Fibroblast of lung (primary cell): Measurements from ENCODE around the gene GUF1. TPM values are rescaled to one million over a fixed set of nuclear protein-coding genes. Genes with fewer than 3 reads are reported as not detected.

ENCODE experiments used
- DNase-seq, 2 donors: peaks; one replicate each; pipeline versions ENCODE4 v3.0.0 to v3.0.0-alpha.2; 2010; ENCODE audit warnings: low read depth in 2 of 2
- H2AFZ ChIP-seq: 2 replicates; pipeline ENCODE4 v1.5.1; 2012; ENCODE audit warnings: low read length, control low read depth, inconsistent platforms
- H3K27ac ChIP-seq: 2 replicates; pipeline ENCODE4 v1.5.1; 2011; ENCODE audit warnings: low read length, control low read depth; ENCODE audit not compliant: insufficient read depth
- H3K27me3 ChIP-seq: 2 replicates; pipeline ENCODE4 v1.5.1; 2011; ENCODE audit warnings: mild to moderate bottlenecking, low read length; ENCODE audit not compliant: control insufficient read depth, insufficient read depth
- H3K36me3 ChIP-seq: 2 replicates; pipeline ENCODE4 v1.5.1; 2011; ENCODE audit warnings: low read length; ENCODE audit not compliant: control insufficient read depth, insufficient read depth
- H3K4me1 ChIP-seq: 2 replicates; pipeline ENCODE4 v1.5.1; 2011; ENCODE audit warnings: low read length; ENCODE audit not compliant: control insufficient read depth, insufficient read depth; ENCODE audit errors: extremely low read depth
- H3K4me2 ChIP-seq: 2 replicates; pipeline ENCODE4 v1.5.1; 2011; ENCODE audit warnings: low read length, control low read depth; ENCODE audit not compliant: insufficient read depth; ENCODE audit errors: extremely low read depth
- H3K4me3 ChIP-seq, 4 experiments: fragments of 200-600 bp in 1 of 4; sonication (generic) in 1 of 4; replicated peaks in 1 of 4; 2 replicates each; pipeline ENCODE4 v1.5.1; 2011 to 2016; ENCODE audit warnings: low read length in 4 of 4, low read depth in 3 of 4, mild to moderate bottlenecking in 3 of 4, control low read depth in 2 of 4, inconsistent platforms in 1 of 4, mixed read lengths in 1 of 4; ENCODE audit not compliant: insufficient read depth in 1 of 4; ENCODE audit errors: control extremely low read depth in 1 of 4
- H3K79me2 ChIP-seq: 2 replicates; pipeline ENCODE4 v1.5.1; 2012; ENCODE audit warnings: mild to moderate bottlenecking, low read length, inconsistent platforms; ENCODE audit not compliant: control insufficient read depth, insufficient read depth
- H3K9ac ChIP-seq: 2 replicates; pipeline ENCODE4 v1.5.1; 2011; ENCODE audit warnings: mild to moderate bottlenecking, low read length, control low read depth; ENCODE audit not compliant: insufficient read depth
- H3K9me3 ChIP-seq: 2 replicates; pipeline ENCODE4 v1.5.1; 2012; ENCODE audit warnings: low read depth, low read length; ENCODE audit not compliant: control insufficient read depth, insufficient read depth
- H4K20me1 ChIP-seq: 2 replicates; pipeline ENCODE4 v1.5.1; 2011; ENCODE audit warnings: low read length; ENCODE audit not compliant: control insufficient read depth, insufficient read depth; ENCODE audit errors: extremely low read depth
- CTCF ChIP-seq, 2 donors: IDR thresholded peaks in 1 of 2; conservative IDR thresholded peaks in 1 of 2; 1 replicate in 1 of 2; 2 replicates in 1 of 2; pipeline ENCODE4 v1.5.1; 2011 to 2012; ENCODE audit warnings: low read length in 2 of 2, control low read depth in 1 of 2, inconsistent platforms in 1 of 2, low read depth in 1 of 2, mild to moderate bottlenecking in 1 of 2
- EZH2 ChIP-seq: IDR thresholded peaks from 2 replicates; pipeline ENCODE4 v1.5.1; 2012; ENCODE audit warnings: low read length, control low read depth, mild to moderate bottlenecking; ENCODE audit errors: missing control alignments
- polyA plus RNA-seq, 2 donors: library from polyadenylated mRNA; depleted of rRNA in 1 of 2; stranded (reverse) in 1 of 2; unstranded in 1 of 2; fragments of >200 nt; gene quantifications; 2 replicates each; pipeline ENCODE4 v1.2.1, GENCODE V29; 2011 to 2012; ENCODE audit warnings: missing spikeins in 1 of 2
- total RNA-seq: library from RNA; depleted of rRNA; stranded (reverse); fragments of >200 nt; gene quantifications from 2 replicates; pipeline ENCODE4 v1.2.1, GENCODE V29; 2014

Gene GUF1
- total and polyA plus RNA-seq, 2 donors (not counting 1 experiment from before 2014, with no cell fraction given) = 12.1 to 18.3 TPM

DNA sequence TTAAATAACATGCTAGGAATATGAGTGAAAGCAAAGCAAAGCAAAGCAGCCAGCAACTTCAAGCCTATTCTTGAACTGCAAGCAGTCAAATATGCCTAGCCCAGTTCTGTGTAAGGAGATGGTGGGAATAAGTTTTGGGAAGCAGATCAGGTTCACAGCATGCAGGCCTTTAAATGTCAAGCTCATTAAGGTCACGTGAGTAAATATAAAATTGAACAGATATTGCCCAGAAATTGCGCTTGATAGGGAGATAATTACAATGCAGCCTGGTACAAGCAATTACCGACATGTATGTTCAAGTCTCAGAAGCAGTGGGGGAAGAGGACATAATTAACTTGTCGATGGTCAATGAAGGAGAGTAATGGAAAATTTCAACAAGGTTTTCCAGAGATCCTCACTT lies 42.2 kb downstream of the GUF1 start:
- DNase-seq = no peak
- no peak overlapping the region for H3K9ac ChIP-seq
- H3K79me2 ChIP-seq = peaks cover 24% of the 10 kb centered on the region
- no peaks in the 10 kb centered on the region for H4K20me1 ChIP-seq
- no peak overlapping the region for H3K4me2 ChIP-seq
- no peak overlapping the region for H3K4me3 ChIP-seq
- no peak for TF ChIP-seq CTCF (conservative IDR thresholded peaks at IDR 0.05 in 1 of 2, IDR thresholded peaks at IDR 0.05 in 1 of 2; ENCODE audit: low read depth in 1 of 2, low read length in 2 of 2)
- TF ChIP-seq EZH2 = no peak
- no peaks in the 10 kb centered on the region for H3K9me3 ChIP-seq
- no peaks in the 10 kb centered on the region for H3K27me3 ChIP-seq
- no peak overlapping the region for H2AFZ ChIP-seq
- no peaks in the 10 kb centered on the region for H3K4me1 ChIP-seq
- H3K36me3 ChIP-seq = no peaks in the 10 kb centered on the region
- no peak overlapping the region for H3K27ac ChIP-seq

GRCh38 chr4:44722001-44722400 lies 43.8 kb downstream of the GUF1 start:
- Histone ChIP-seq H3K36me3 (no peaks in the 10 kb centered on the region), H3K4me3 (no peak overlapping the region), H3K9me3 (no peaks in the 10 kb centered on the region), H2AFZ (no peak overlapping the region), H4K20me1 (no peaks in the 10 kb centered on the region), H3K27ac (no peak overlapping the region), H3K4me2 (no peak overlapping the region), H3K9ac (no peak overlapping the region), H3K79me2 (peaks cover 31% of the 10 kb centered on the region), H3K4me1 (no peaks in the 10 kb centered on the region), H3K27me3 (no peaks in the 10 kb centered on the region)
- TF ChIP-seq CTCF (conservative IDR thresholded peaks at IDR 0.05 in 1 of 2, IDR thresholded peaks at IDR 0.05 in 1 of 2; ENCODE audit: low read depth in 1 of 2, low read length in 2 of 2) = no peak
- no peak for TF ChIP-seq EZH2
- no peak for DNase-seq

- Histone ChIP-seq H3K4me1 (no peaks in the 10 kb centered on the region), H3K27me3 (no peaks in the 10 kb centered on the region), H3K9me3 (no peaks in the 10 kb centered on the region), H2AFZ (peak overlapping the region; percentile 98), H3K4me3 (peak overlapping the region; percentile 67 to 94 (median 84)), H4K20me1 (no peaks in the 10 kb centered on the region), H3K27ac (peak overlapping the region; percentile 11), H3K36me3 (no peaks in the 10 kb centered on the region), H3K4me2 (peak overlapping the region; percentile 89), H3K9ac (no peak overlapping the region), H3K79me2 (peaks cover 28% of the 10 kb centered on the region)
- DNase-seq = peak; percentile 9 to 10
- TF ChIP-seq EZH2 (no peak), CTCF (conservative IDR thresholded peaks at IDR 0.05 in 1 of 2, IDR thresholded peaks at IDR 0.05 in 1 of 2; ENCODE audit: low read depth in 1 of 2, low read length in 2 of 2) (no peak)
These were observed 46.9 kb downstream of the GUF1 start for GRCh38 chr4:44725166-44725565.
